ENCODE results near the gene RPS29. TPM values are rescaled to one million over a fixed set of nuclear protein-coding genes. Genes with fewer than 3 reads are reported as not detected.

Gene RPS29
- total and polyA plus RNA-seq, 10 of the 15 experiments (the other 5 are each of a cell fraction or from before 2014, with no cell fraction given) = 2,685 to 10,815 (median 4,359) TPM

DNA sequence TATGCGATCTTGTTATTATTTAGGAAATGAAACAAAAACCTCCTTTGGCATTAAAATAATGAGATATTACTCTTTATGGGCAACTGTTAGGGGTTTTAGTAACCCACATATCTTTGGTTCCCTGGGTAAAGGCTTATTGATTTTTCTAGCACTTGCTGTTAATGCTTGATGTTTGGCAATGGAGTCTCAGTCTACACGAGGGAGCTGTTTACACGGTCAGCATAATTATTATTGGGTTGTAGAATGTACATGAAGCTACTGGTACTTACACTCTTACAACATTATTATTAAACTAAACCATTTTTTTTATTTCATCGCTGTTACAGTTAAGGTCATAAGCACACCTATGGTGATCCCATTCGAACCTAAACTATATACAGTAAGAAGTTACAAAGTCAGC lies 12.1 kb downstream of the RPS29 start:
- SMC1A ChIA-PET (ENCODE audit: uncharacterized antibody, unreplicated experiment) = no interaction called here
- TF ChIP-seq IKZF2 (IDR thresholded peaks at IDR 0.05) = no peak
- TF ChIP-seq, protein P1, sequence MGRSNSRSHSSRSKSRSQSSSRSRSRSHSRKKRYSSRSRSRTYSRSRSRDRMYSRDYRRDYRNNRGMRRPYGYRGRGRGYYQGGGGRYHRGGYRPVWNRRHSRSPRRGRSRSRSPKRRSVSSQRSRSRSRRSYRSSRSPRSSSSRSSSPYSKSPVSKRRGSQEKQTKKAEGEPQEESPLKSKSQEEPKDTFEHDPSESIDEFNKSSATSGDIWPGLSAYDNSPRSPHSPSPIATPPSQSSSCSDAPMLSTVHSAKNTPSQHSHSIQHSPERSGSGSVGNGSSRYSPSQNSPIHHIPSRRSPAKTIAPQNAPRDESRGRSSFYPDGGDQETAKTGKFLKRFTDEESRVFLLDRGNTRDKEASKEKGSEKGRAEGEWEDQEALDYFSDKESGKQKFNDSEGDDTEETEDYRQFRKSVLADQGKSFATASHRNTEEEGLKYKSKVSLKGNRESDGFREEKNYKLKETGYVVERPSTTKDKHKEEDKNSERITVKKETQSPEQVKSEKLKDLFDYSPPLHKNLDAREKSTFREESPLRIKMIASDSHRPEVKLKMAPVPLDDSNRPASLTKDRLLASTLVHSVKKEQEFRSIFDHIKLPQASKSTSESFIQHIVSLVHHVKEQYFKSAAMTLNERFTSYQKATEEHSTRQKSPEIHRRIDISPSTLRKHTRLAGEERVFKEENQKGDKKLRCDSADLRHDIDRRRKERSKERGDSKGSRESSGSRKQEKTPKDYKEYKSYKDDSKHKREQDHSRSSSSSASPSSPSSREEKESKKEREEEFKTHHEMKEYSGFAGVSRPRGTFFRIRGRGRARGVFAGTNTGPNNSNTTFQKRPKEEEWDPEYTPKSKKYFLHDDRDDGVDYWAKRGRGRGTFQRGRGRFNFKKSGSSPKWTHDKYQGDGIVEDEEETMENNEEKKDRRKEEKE (IDR thresholded peaks at IDR 0.05) = no peak
- no peak for TF ChIP-seq SIX5 (IDR thresholded peaks at IDR 0.05; ENCODE audit: low read depth, low read length, severe bottlenecking)
- TF ChIP-seq MTA3 (IDR thresholded peaks at IDR 0.05; ENCODE audit: borderline replicate concordance, low read length) = no peak
- no peak for TF ChIP-seq GATAD2B (conservative IDR thresholded peaks at IDR 0.05; ENCODE audit: low read depth)
- TF ChIP-seq, protein P2, sequence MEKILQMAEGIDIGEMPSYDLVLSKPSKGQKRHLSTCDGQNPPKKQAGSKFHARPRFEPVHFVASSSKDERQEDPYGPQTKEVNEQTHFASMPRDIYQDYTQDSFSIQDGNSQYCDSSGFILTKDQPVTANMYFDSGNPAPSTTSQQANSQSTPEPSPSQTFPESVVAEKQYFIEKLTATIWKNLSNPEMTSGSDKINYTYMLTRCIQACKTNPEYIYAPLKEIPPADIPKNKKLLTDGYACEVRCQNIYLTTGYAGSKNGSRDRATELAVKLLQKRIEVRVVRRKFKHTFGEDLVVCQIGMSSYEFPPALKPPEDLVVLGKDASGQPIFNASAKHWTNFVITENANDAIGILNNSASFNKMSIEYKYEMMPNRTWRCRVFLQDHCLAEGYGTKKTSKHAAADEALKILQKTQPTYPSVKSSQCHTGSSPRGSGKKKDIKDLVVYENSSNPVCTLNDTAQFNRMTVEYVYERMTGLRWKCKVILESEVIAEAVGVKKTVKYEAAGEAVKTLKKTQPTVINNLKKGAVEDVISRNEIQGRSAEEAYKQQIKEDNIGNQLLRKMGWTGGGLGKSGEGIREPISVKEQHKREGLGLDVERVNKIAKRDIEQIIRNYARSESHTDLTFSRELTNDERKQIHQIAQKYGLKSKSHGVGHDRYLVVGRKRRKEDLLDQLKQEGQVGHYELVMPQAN (conservative IDR thresholded peaks at IDR 0.05) = no peak
- no peak for TF ChIP-seq NFYA (IDR thresholded peaks at IDR 0.05; ENCODE audit: borderline replicate concordance, low read depth, low read length)
- no peak for TF ChIP-seq CBX3 (IDR thresholded peaks at IDR 0.05; ENCODE audit: borderline replicate concordance, low read depth)
- TF ChIP-seq ZNF274 (IDR thresholded peaks at IDR 0.05; ENCODE audit: insufficient read depth, insufficient read length) = no peak
- no peak for TF ChIP-seq TBL1XR1 (IDR thresholded peaks at IDR 0.05; ENCODE audit: low read depth, low read length)
- no peak for TF ChIP-seq JUND (IDR thresholded peaks at IDR 0.05; ENCODE audit: low read depth, low read length)
- TF ChIP-seq SMC3 (IDR thresholded peaks at IDR 0.05; ENCODE audit: borderline replicate concordance, low read length) = no peak
- TF ChIP-seq TCF7 (IDR thresholded peaks at IDR 0.05; ENCODE audit: borderline replicate concordance) = no peak
- H3K36me3 ChIP-seq (ENCODE audit: control insufficient read depth in 2 of 2, insufficient read depth in 2 of 2, low read length in 1 of 2) = peaks cover 2 to 16% of the 10 kb centered on the region in 2 experiments; a peak in 2 of 4 replicates
- no peak overlapping the region for H3K27ac ChIP-seq (ENCODE audit: control insufficient read depth, insufficient read depth)
- H3K4me3 ChIP-seq = no peak overlapping the region
- H3K9ac ChIP-seq (ENCODE audit: control insufficient read depth, insufficient read depth, low read length) = no peak overlapping the region
- RAD21 ChIA-PET (ENCODE audit: unreplicated experiment) = no interaction called here
- H3K27me3 ChIP-seq (replicated peaks in 1 of 2; ENCODE audit: control insufficient read depth in 2 of 2, insufficient read depth in 2 of 2, low read length in 1 of 2) = no peaks in the 10 kb centered on the region
- DNase-seq (ENCODE audit: low read depth, low spot score) (no peak), FAIRE-seq (no peak), ATAC-seq (no peak)
- CTCF ChIA-PET = no interaction called here
- no peaks in the 10 kb centered on the region for H4K20me1 ChIP-seq (ENCODE audit: control insufficient read depth, insufficient read depth)
- in situ Hi-C loops (cut with MboI) (no loop called here), intact Hi-C loops (cut with micrococcal nuclease; ENCODE audit: unreplicated experiment) (no loop called here)
- POLR2A ChIA-PET = no interaction called here
- no peaks in the 10 kb centered on the region for H3K4me1 ChIP-seq (ENCODE audit: control insufficient read depth, insufficient read depth, low read length)
- no TSS peak for BruUV-seq (replicated peaks)
- no peaks in the 10 kb centered on the region; the same call in 2 of the 3 replicates for H3K9me3 ChIP-seq (replicated peaks; ENCODE audit: control insufficient read depth, insufficient read depth, low read length)
- WGBS (ENCODE audit: insufficient coverage, insufficient replicate concordance, low lambda C conversion rate, missing lambda C conversion rate) = 98% methylated on average over 5 of the region's 5 CpGs
- no peak overlapping the region for H3K4me2 ChIP-seq (ENCODE audit: control insufficient read depth, insufficient read depth)
- no peak overlapping the region for H2AFZ ChIP-seq (ENCODE audit: control insufficient read depth, low read depth, low read length)
- H3K79me2 ChIP-seq (ENCODE audit: control insufficient read depth, insufficient read depth, low read length) = no peaks in the 10 kb centered on the region

Measured in GM12878 (cell line).